HCT116 (cell line): Measurements from ENCODE around the gene TM9SF1. TPM values are rescaled to one million over a fixed set of nuclear protein-coding genes. Genes with fewer than 3 reads are reported as not detected.

Experiments
- ATAC-seq: fragments of 200-7000 bp; cut with Tn5 transposase; 2 replicates; pipeline ENCODE4 v1.9.1; 2020; ENCODE audit warnings: mild to moderate bottlenecking, moderate library complexity
- BruUV-seq: library from RNA; stranded (reverse); fragments of 400-500 nt; replicated peaks from 2 replicates; lab custom pipeline; 2021; lab: Mats Ljungman, UMichigan
- CTCF ChIA-PET: fragments of 300-600 bp; sonication (Branson Sonifier 250); formaldehyde crosslinking; loops from one replicate; lab custom pipeline; 2021; ENCODE audit warnings: antibody characterized with exemption; lab: Charles Lee
- POLR2A ChIA-PET: fragments of 300-600, 350-600 bp; sonication (Branson Sonifier 250); formaldehyde crosslinking; loops from one replicate; lab custom pipeline; 2021; ENCODE audit warnings: antibody characterized with exemption; lab: Charles Lee
- RAD21 ChIA-PET, 2 experiments: fragments of 300-600 bp; sonication (Branson Sonifier 250); formaldehyde crosslinking; loops; one replicate each; lab custom pipeline; 2023; ENCODE audit warnings: low total read pairs in 2 of 2; ENCODE audit not compliant: uncharacterized antibody in 2 of 2, unreplicated experiment in 2 of 2, low non-redundant PET in 1 of 2; lab: Charles Lee
- DNase-seq: peaks from one replicate; pipeline ENCODE4 v3.0.0-alpha.2; 2010; ENCODE audit warnings: low read depth, low spot score
- H2AFZ ChIP-seq: fragments of 200-600 bp; shearing (Covaris generic), sonication (generic); 2 replicates; pipeline ENCODE4 v1.6.1; 2017; ENCODE audit warnings: low read depth, mixed run types, mixed read lengths, antibody characterized with exemption, low read length; ENCODE audit not compliant: poor library complexity, severe bottlenecking
- H3K27ac ChIP-seq: 2 replicates; pipeline ENCODE4 v1.5.1; 2012; ENCODE audit warnings: low read depth, low read length
- H3K27me3 ChIP-seq: fragments of 200-600 bp; sonication (generic); 2 replicates; pipeline ENCODE4 v1.6.1; 2016; ENCODE audit warnings: mixed run types, low read length, mixed read lengths; ENCODE audit not compliant: insufficient read depth
- H3K36me3 ChIP-seq, 2 experiments: fragments of 200-500 bp in 1 of 2; fragments of 200-600 bp in 1 of 2; sonication (Bioruptor generic) in 1 of 2; sonication (generic) in 1 of 2; 2 replicates each; pipeline versions ENCODE4 v1.5.1 to v1.6.1; 2014 to 2016; ENCODE audit warnings: low read length in 2 of 2, inconsistent platforms in 1 of 2, mixed read lengths in 1 of 2, mixed run types in 1 of 2; ENCODE audit not compliant: insufficient read depth in 2 of 2, control insufficient read depth in 1 of 2
- H3K4me1 ChIP-seq, 2 experiments: fragments of 200-600 bp in 1 of 2; sonication (generic) in 1 of 2; 2 replicates each; pipeline versions ENCODE4 v1.5.1 to v1.6.1; 2012 to 2017; ENCODE audit warnings: low read length in 2 of 2, inconsistent platforms in 1 of 2, mild to moderate bottlenecking in 1 of 2, mixed read lengths in 1 of 2, mixed run types in 1 of 2, moderate library complexity in 1 of 2; ENCODE audit not compliant: insufficient read depth in 2 of 2, control insufficient read depth in 1 of 2
- H3K4me2 ChIP-seq: fragments of 200-600 bp; sonication (generic); 2 replicates; pipeline ENCODE4 v1.6.1; 2017; ENCODE audit warnings: mixed run types, low read length, mixed read lengths
- H3K4me3 ChIP-seq, 2 experiments: fragments of 200-600 bp in 1 of 2; sonication (generic) in 1 of 2; replicated peaks in 1 of 2; 2 replicates each; pipeline ENCODE4 v1.5.1; 2011 to 2016; ENCODE audit warnings: low read length in 2 of 2, control low read depth in 1 of 2, low read depth in 1 of 2, mild to moderate bottlenecking in 1 of 2, mixed read lengths in 1 of 2, mixed run types in 1 of 2
- H3K79me2 ChIP-seq: fragments of 200-600 bp; sonication (generic); 2 replicates; pipeline ENCODE4 v1.6.1; 2017; ENCODE audit warnings: mild to moderate bottlenecking, mixed run types, low read length, moderate library complexity, mixed read lengths; ENCODE audit not compliant: insufficient read depth
- H3K9ac ChIP-seq: fragments of 200-600 bp; sonication (generic); 2 replicates; pipeline ENCODE4 v1.6.1; 2016; ENCODE audit warnings: low read length, mixed read lengths
- H3K9me2 ChIP-seq: fragments of 200-600 bp; sonication (generic), shearing (Covaris generic); 2 replicates; pipeline ENCODE4 v1.6.1; 2017; ENCODE audit warnings: mixed run types, mild to moderate bottlenecking, moderate library complexity; ENCODE audit not compliant: insufficient read depth
- H3K9me3 ChIP-seq, 2 experiments: fragments of 200-500 bp in 1 of 2; fragments of 200-600 bp in 1 of 2; sonication (Bioruptor generic) in 1 of 2; sonication (generic) in 1 of 2; 2 replicates each; pipeline ENCODE4 v1.6.1; 2014 to 2017; ENCODE audit warnings: low read length in 2 of 2, mixed read lengths in 2 of 2, inconsistent platforms in 1 of 2, low read depth in 1 of 2, mild to moderate bottlenecking in 1 of 2, mixed run types in 1 of 2, moderate library complexity in 1 of 2; ENCODE audit not compliant: control insufficient read depth in 1 of 2, insufficient read depth in 1 of 2
- H4K20me1 ChIP-seq: fragments of 200-600 bp; sonication (generic), shearing (Covaris generic); 2 replicates; pipeline ENCODE4 v1.6.1; 2017; ENCODE audit warnings: mixed run types, mild to moderate bottlenecking, moderate library complexity; ENCODE audit not compliant: insufficient read depth
- ATF3 ChIP-seq: IDR thresholded peaks from 2 replicates; pipeline ENCODE4 v1.6.1; 2012
- ELF1 ChIP-seq: IDR thresholded peaks from 2 replicates; pipeline ENCODE4 v1.6.1; 2012; ENCODE audit warnings: low read depth, borderline replicate concordance
- EZH2phosphoT487 ChIP-seq: fragments of 200-600 bp; IDR thresholded peaks from 2 replicates; pipeline ENCODE4 v1.6.1; 2018; ENCODE audit warnings: antibody characterized with exemption, borderline replicate concordance
- FOSL1 ChIP-seq: IDR thresholded peaks from 2 replicates; pipeline ENCODE4 v1.6.1; 2012; ENCODE audit warnings: low read depth
- JUND ChIP-seq: IDR thresholded peaks from 2 replicates; pipeline ENCODE4 v1.6.1; 2012
- POLR2A ChIP-seq: IDR thresholded peaks from 2 replicates; pipeline ENCODE4 v1.7.0; 2011; ENCODE audit warnings: borderline replicate concordance; ENCODE audit not compliant: insufficient read depth, insufficient read length; ENCODE audit errors: extremely low read depth
- POLR2AphosphoS5 ChIP-seq: IDR thresholded peaks from 2 replicates; pipeline ENCODE4 v1.6.1; 2011; ENCODE audit warnings: mild to moderate bottlenecking, low read depth, low read length, moderate library complexity
- SIN3A ChIP-seq: IDR thresholded peaks from 2 replicates; pipeline ENCODE4 v1.6.1; 2012; ENCODE audit warnings: low read depth
- SRF ChIP-seq: IDR thresholded peaks from 2 replicates; pipeline ENCODE4 v1.6.1; 2012; ENCODE audit warnings: low read depth
- YY1 ChIP-seq: IDR thresholded peaks from 2 replicates; pipeline ENCODE4 v1.6.1; 2011; ENCODE audit warnings: low read length, low read depth, moderate library complexity, mild to moderate bottlenecking; ENCODE audit not compliant: insufficient replicate concordance; ENCODE audit errors: extremely low read depth
- ZBTB33 ChIP-seq: IDR thresholded peaks from 2 replicates; pipeline ENCODE4 v1.6.1; 2011; ENCODE audit warnings: mild to moderate bottlenecking, low read length, moderate library complexity; ENCODE audit not compliant: insufficient replicate concordance; ENCODE audit errors: extremely low read depth
- ZFX ChIP-seq: fragments of 450-650 bp; IDR thresholded peaks from 2 replicates; pipeline ENCODE4 v1.6.1; 2017
- intact Hi-C: fragments of 100-400 bp; cut with micrococcal nuclease; formaldehyde crosslinking; loops from 2 replicates; pipeline ENCODE4 v1.10.0; 2022
- total RNA-seq: library from RNA; stranded (reverse); gene quantifications from one replicate; pipeline ENCODE4 v1.2.1, GENCODE V29; 2021; ENCODE audit not compliant: unreplicated experiment
- TF ChIP-seq, protein P1 (sequence below), 3 experiments: fragments of 200-600 bp in 1 of 3; sonication (generic) in 1 of 3; IDR thresholded peaks in 2 of 3; conservative IDR thresholded peaks in 1 of 3; 2 replicates each; pipeline ENCODE4 v1.5.1; 2012 to 2017; ENCODE audit warnings: low read depth in 2 of 3, low read length in 2 of 3, antibody characterized with exemption in 1 of 3, borderline replicate concordance in 1 of 3, control low read depth in 1 of 3, mild to moderate bottlenecking in 1 of 3, mixed read lengths in 1 of 3, mixed run types in 1 of 3, moderate library complexity in 1 of 3; ENCODE audit not compliant: insufficient read depth in 1 of 3

Gene TM9SF1
- total RNA-seq, 1 experiment from 2014 or later: 35.2 TPM

- ATAC-seq: no peak
- H3K27ac ChIP-seq: peak overlapping the region; percentile 84
Measured at GRCh38 chr14:24162093-24162492, 33.1 kb downstream of the TM9SF1 start.

More at GRCh38 chr14:24162093-24162492, 33.1 kb downstream of the TM9SF1 start:
- H3K4me3 ChIP-seq: peak overlapping the region; percentile 58 to 60; a peak in 3 of 4 replicates
- no peaks in the 10 kb centered on the region for H3K79me2 ChIP-seq
- peaks cover 15 to 21% of the 10 kb centered on the region in 2 experiments for H3K4me1 ChIP-seq
- no peaks in the 10 kb centered on the region for H3K27me3 ChIP-seq
- ChIA-PET CTCF (interaction anchor here (1.0 to 3.2 kb wide), 6 partner anchors 25 to 104 kb away, joined by 4 to 20 read pairs (median 8); partner anchors contain the start of genes IPO4 and PCK2), POLR2A (interaction anchor here (1.0 to 3.1 kb wide), 4 partner anchors 15 to 51 kb away, joined by 3 to 18 read pairs (median 4); partner anchors contain the start of genes CHMP4A, PSME1, PSME2 and RNF31), RAD21 (no interaction called here)
- no peak overlapping the region for H2AFZ ChIP-seq
- peaks cover 14 to 31% of the 10 kb centered on the region in 2 experiments; a peak in 3 of 4 replicates for H3K36me3 ChIP-seq
- TF ChIP-seq ZFX: no peak
- TF ChIP-seq POLR2AphosphoS5: no peak
- TF ChIP-seq ZBTB33: no peak
- TF ChIP-seq, protein P1, sequence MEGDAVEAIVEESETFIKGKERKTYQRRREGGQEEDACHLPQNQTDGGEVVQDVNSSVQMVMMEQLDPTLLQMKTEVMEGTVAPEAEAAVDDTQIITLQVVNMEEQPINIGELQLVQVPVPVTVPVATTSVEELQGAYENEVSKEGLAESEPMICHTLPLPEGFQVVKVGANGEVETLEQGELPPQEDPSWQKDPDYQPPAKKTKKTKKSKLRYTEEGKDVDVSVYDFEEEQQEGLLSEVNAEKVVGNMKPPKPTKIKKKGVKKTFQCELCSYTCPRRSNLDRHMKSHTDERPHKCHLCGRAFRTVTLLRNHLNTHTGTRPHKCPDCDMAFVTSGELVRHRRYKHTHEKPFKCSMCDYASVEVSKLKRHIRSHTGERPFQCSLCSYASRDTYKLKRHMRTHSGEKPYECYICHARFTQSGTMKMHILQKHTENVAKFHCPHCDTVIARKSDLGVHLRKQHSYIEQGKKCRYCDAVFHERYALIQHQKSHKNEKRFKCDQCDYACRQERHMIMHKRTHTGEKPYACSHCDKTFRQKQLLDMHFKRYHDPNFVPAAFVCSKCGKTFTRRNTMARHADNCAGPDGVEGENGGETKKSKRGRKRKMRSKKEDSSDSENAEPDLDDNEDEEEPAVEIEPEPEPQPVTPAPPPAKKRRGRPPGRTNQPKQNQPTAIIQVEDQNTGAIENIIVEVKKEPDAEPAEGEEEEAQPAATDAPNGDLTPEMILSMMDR (IDR thresholded peaks at IDR 0.05 in 2 of 3, conservative IDR thresholded peaks at IDR 0.05 in 1 of 3; ENCODE audit: borderline replicate concordance in 1 of 3, insufficient read depth in 1 of 3, low read depth in 2 of 3, low read length in 2 of 3): no peak
- no peak for TF ChIP-seq ATF3
- no peak for TF ChIP-seq EZH2phosphoT487
- no peak for TF ChIP-seq ELF1
- no peak for TF ChIP-seq YY1
- TF ChIP-seq POLR2A: no peak
- TF ChIP-seq SRF: no peak
- TF ChIP-seq SIN3A: no peak
- TF ChIP-seq JUND: no peak
- TF ChIP-seq FOSL1: no peak
- intact Hi-C loops: no loop called here
- H3K9me3 ChIP-seq: no peaks in the 10 kb centered on the region
- H3K4me2 ChIP-seq: peak overlapping the region; percentile 87
- H4K20me1 ChIP-seq: no peaks in the 10 kb centered on the region
- no peak for DNase-seq
- BruUV-seq: TSS peak; percentile 33
- H3K9ac ChIP-seq: peak overlapping the region; percentile 61
- no peaks in the 10 kb centered on the region for H3K9me2 ChIP-seq
